Adrenal gland (tissue), 12 donors: Measurements from ENCODE around the gene MXRA8. TPM values are rescaled to one million over a fixed set of nuclear protein-coding genes. Genes with fewer than 3 reads are reported as not detected.

ENCODE experiments used
- DNase-seq, 7 donors: peaks; one replicate each; pipeline ENCODE4 v3.0.0-alpha.2; 2019 to 2020
- H3K27ac ChIP-seq, 5 donors: fragments of 200-600 bp; sonication (generic) in 4 of 5; 1 replicate in 3 of 5; 2 replicates in 2 of 5; pipeline versions ENCODE4 v1.5.1 to v1.8.0; 2016 to 2020; ENCODE audit warnings: mild to moderate bottlenecking in 1 of 5
- H3K27me3 ChIP-seq: fragments of 200-600 bp; 2 replicates; pipeline ENCODE4 v1.8.0; 2021
- H3K36me3 ChIP-seq, 2 donors: fragments of 200-600 bp; replicated peaks in 1 of 2; 1 replicate in 1 of 2; 2 replicates in 1 of 2; pipeline versions ENCODE4 v1.5.1 to v1.8.0; 2018 to 2022
- H3K4me1 ChIP-seq, 2 donors: fragments of 200-600 bp; replicated peaks in 1 of 2; 1 replicate in 1 of 2; 2 replicates in 1 of 2; pipeline versions ENCODE4 v1.5.1 to v1.8.0; 2018 to 2021
- H3K4me3 ChIP-seq, 4 donors: fragments of 200-600 bp; sonication (generic) in 3 of 4; one replicate each; pipeline ENCODE4 v1.5.1; 2016 to 2018
- H3K9me3 ChIP-seq, 3 donors: fragments of 200-600 bp; sonication (generic) in 1 of 3; replicated peaks in 1 of 3; 1 replicate in 2 of 3; 2 replicates in 1 of 3; pipeline versions ENCODE4 v1.5.1 to v1.8.0; 2016 to 2021
- CTCF ChIP-seq, 6 experiments: fragments of 450-650 bp in 4 of 6; fragments of 200-600 bp in 2 of 6; sonication (generic) in 1 of 6; IDR thresholded peaks; 1 replicate in 5 of 6; 2 replicates in 1 of 6; pipeline versions ENCODE4 v1.5.1 to v1.8.0; 2016 to 2021; ENCODE audit warnings: antibody characterized with exemption in 6 of 6, mild to moderate bottlenecking in 2 of 6, moderate library complexity in 1 of 6
- POLR2A ChIP-seq, 2 donors: fragments of 450-650 bp; IDR thresholded peaks; one replicate each; pipeline ENCODE4 v1.6.1; 2017; ENCODE audit warnings: antibody characterized with exemption in 2 of 2, mild to moderate bottlenecking in 2 of 2, moderate library complexity in 1 of 2
- WGBS, 4 donors: extraction: QIAGEN DNeasy Blood & Tissue Kit in 2 of 4; methylation state at CpG; one replicate each; pipeline versions ENCODE4 v1.1.5 to v1.1.7; 2013 to 2017; 5-methylcytosine and 5-hydroxymethylcytosine counted together
- intact Hi-C, 2 donors: fragments of 100-400 bp; cut with DNase I; formaldehyde crosslinking; loops; one replicate each; pipeline versions ENCODE4 v1.14.1 to v1.15.0; 2022 to 2023
- polyA plus RNA-seq, 3 donors: library from polyadenylated mRNA; stranded (reverse); fragments of 200-250 nt in 2 of 3; fragments of 350-450 nt in 1 of 3; fragmentation: Illumina TruSeq in 1 of 3; extraction: RNeasy Lipid Tissue Mini Kit (QIAGEN cat#74804) in 1 of 3; gene quantifications; one replicate each; pipeline ENCODE4 v1.2.3, GENCODE V29; 2013 to 2014
- total RNA-seq, 9 donors: library from RNA; depleted of rRNA in 4 of 9; stranded (reverse); fragments of >200 nt in 4 of 9; fragments of 120-200 nt in 1 of 9; fragmentation: NEBNext Ultra II Directional in 1 of 9; extraction: Animal tissue kit (Norgen Biotek cat#: 25700) in 1 of 9; gene quantifications; one replicate each; pipeline versions ENCODE4 v1.1.0 to v1.2.4, GENCODE V29; 2013 to 2023
- donor health status: healthy with polysubstance abuse.
- donor health status: Bipolar disorder and iron deficiency.
- donor health status: DM: yes; HTN: yes; CAD: no.
- donor health status: DM: no; HTN: no; CAD: no.
- donor health status: DM: no; HTN: no; CAD: no.
- donor health status: DM: yes; HTN: yes; CAD: no.

Gene MXRA8
- total and polyA plus RNA-seq, 12 donors: 8.4 to 104 (median 46.6) TPM

GRCh38 chr1:1335792-1336248 is 22.5 kb downstream of the MXRA8 start:
- WGBS, 4 donors: 83 to 96% (median 85%) methylated on average over 1 to 21 of the region's 21 CpGs
- Histone ChIP-seq H3K9me3 (no peaks in the 10 kb centered on the region), H3K36me3 (peaks cover 0 to 25% of the 10 kb centered on the region in 2 donors), H3K4me3 (no peak overlapping the region), H3K27me3 (no peaks in the 10 kb centered on the region), H3K4me1 (peaks cover 0 to 7% of the 10 kb centered on the region in 2 donors), H3K27ac (no peak overlapping the region)
- intact Hi-C loops: no loop called here
- TF ChIP-seq POLR2A (IDR thresholded peaks at IDR 0.05): no peak
- no peak for TF ChIP-seq CTCF (IDR thresholded peaks at IDR 0.05)
- DNase-seq: no peak

GRCh38 chr1:1335283-1335682 is 23.1 kb downstream of the MXRA8 start:
- intact Hi-C loops: no loop called here
- 62 to 81% (median 72%) methylated on average over 9 to 16 of the region's 16 CpGs for WGBS, 4 donors
- Histone ChIP-seq H3K27me3 (no peaks in the 10 kb centered on the region), H3K36me3 (peaks cover 0 to 23% of the 10 kb centered on the region in 2 donors), H3K4me3 (no peak overlapping the region), H3K4me1 (peaks cover 0 to 12% of the 10 kb centered on the region in 2 donors), H3K27ac (no peak overlapping the region), H3K9me3 (no peaks in the 10 kb centered on the region)
- TF ChIP-seq POLR2A (IDR thresholded peaks at IDR 0.05) (no peak), CTCF (IDR thresholded peaks at IDR 0.05) (no peak)
- no peak for DNase-seq

GRCh38 chr1:1334835-1335234 is 23.5 kb downstream of the MXRA8 start:
- Histone ChIP-seq H3K27ac (no peak overlapping the region), H3K4me1 (peaks cover 0 to 12% of the 10 kb centered on the region in 2 donors), H3K36me3 (peaks cover 0 to 19% of the 10 kb centered on the region in 2 donors), H3K4me3 (no peak overlapping the region), H3K9me3 (no peaks in the 10 kb centered on the region), H3K27me3 (no peaks in the 10 kb centered on the region)
- TF ChIP-seq CTCF (IDR thresholded peaks at IDR 0.05) (no peak), POLR2A (IDR thresholded peaks at IDR 0.05) (no peak)
- no peak for DNase-seq
- 30 to 66% (median 65%) methylated on average over 2 to 11 of the region's 11 CpGs; no CpG with 5 or more reads in 1 of the 4 donors for WGBS, 4 donors
- intact Hi-C loops: no loop called here

- DNase-seq: peak in 1 of 7 donors; percentile 50
- 62 to 72% (median 67%) methylated on average over 10 to 36 of the region's 36 CpGs; no CpG with 5 or more reads in 1 of the 4 donors for WGBS, 4 donors
Observed at GRCh38 chr1:1333551-1334241, 24.7 kb downstream of the MXRA8 start.

More at GRCh38 chr1:1333551-1334241, 24.7 kb downstream of the MXRA8 start:
- no peaks in the 10 kb centered on the region for H3K27me3 ChIP-seq
- intact Hi-C loops: no loop called here
- peak in 1 of 6 experiments; percentile 13 for TF ChIP-seq CTCF (IDR thresholded peaks at IDR 0.05)
- TF ChIP-seq POLR2A (IDR thresholded peaks at IDR 0.05): no peak
- peaks cover 0 to 9% of the 10 kb centered on the region in 2 donors for H3K36me3 ChIP-seq
- peaks cover 0 to 12% of the 10 kb centered on the region in 2 donors for H3K4me1 ChIP-seq
- H3K9me3 ChIP-seq: no peaks in the 10 kb centered on the region
- no peak overlapping the region for H3K27ac ChIP-seq
- no peak overlapping the region for H3K4me3 ChIP-seq
